IPS-18a (cell line): ENCODE results near the gene ABCC11.

Experiments used
- H3K27ac ChIP-seq: one replicate; pipeline ENCODE4 v1.5.1; 2013; ENCODE audit warnings: low read length
- H3K27me3 ChIP-seq: one replicate; pipeline ENCODE4 v1.6.1; 2013; ENCODE audit warnings: mild to moderate bottlenecking, low read length; ENCODE audit not compliant: control insufficient read depth, insufficient read depth
- H3K36me3 ChIP-seq: one replicate; pipeline ENCODE4 v1.6.1; 2013; ENCODE audit warnings: low read depth, low read length; ENCODE audit not compliant: control insufficient read depth
- H3K4me1 ChIP-seq: one replicate; pipeline ENCODE4 v1.6.1; 2013; ENCODE audit warnings: low read depth, low read length; ENCODE audit not compliant: control insufficient read depth
- H3K4me3 ChIP-seq: one replicate; pipeline ENCODE4 v1.5.1; 2013; ENCODE audit warnings: low read length
- H3K9ac ChIP-seq: one replicate; pipeline ENCODE4 v1.6.1; 2013; ENCODE audit warnings: mild to moderate bottlenecking, low read length, moderate library complexity
- H3K9me3 ChIP-seq: one replicate; pipeline ENCODE4 v1.6.1; 2013; ENCODE audit warnings: low read depth, low read length; ENCODE audit not compliant: control insufficient read depth

Gene ABCC11

GRCh38 chr16:48155926-48156789, 91.2 kb downstream of the ABCC11 start, which contains the start of gene ABCC12:
Gene ABCC12, minus strand, starts transcription at chr16:48155993. Its CDS starts 9,569 bp downstream, at chr16:48146424.
- no peaks in the 10 kb centered on the region for H3K4me1 ChIP-seq
- peaks cover 7% of the 10 kb centered on the region for H3K27me3 ChIP-seq
- H3K4me3 ChIP-seq, result no peak within 1 kb of the TSS
- no peaks in the 10 kb centered on the region for H3K9me3 ChIP-seq
- H3K36me3 ChIP-seq, result no peaks in the 10 kb centered on the region
- no peak within 1 kb of the TSS for H3K9ac ChIP-seq
- no peak within 1 kb of the TSS for H3K27ac ChIP-seq

- no peak overlapping the region for H3K9ac ChIP-seq
- H3K27me3 ChIP-seq, result peaks cover 7% of the 10 kb centered on the region
- H3K9me3 ChIP-seq, result no peaks in the 10 kb centered on the region
- H3K4me3 ChIP-seq, result no peak overlapping the region
- H3K36me3 ChIP-seq, result no peaks in the 10 kb centered on the region
- H3K4me1 ChIP-seq, result no peaks in the 10 kb centered on the region
- no peak overlapping the region for H3K27ac ChIP-seq
Measured at GRCh38 chr16:48153774-48154173, 93.6 kb downstream of the ABCC11 start.

- Histone ChIP-seq H3K4me1 (no peaks in the 10 kb centered on the region), H3K27me3 (peaks cover 7% of the 10 kb centered on the region), H3K36me3 (no peaks in the 10 kb centered on the region), H3K9ac (no peak overlapping the region), H3K27ac (no peak overlapping the region), H3K9me3 (no peaks in the 10 kb centered on the region), H3K4me3 (no peak overlapping the region)
Measured at GRCh38 chr16:48152226-48152625, 95.1 kb downstream of the ABCC11 start.

GRCh38 chr16:48150707-48151106, 96.6 kb downstream of the ABCC11 start:
- Histone ChIP-seq H3K9ac (no peak overlapping the region), H3K4me1 (no peaks in the 10 kb centered on the region), H3K4me3 (no peak overlapping the region), H3K9me3 (no peaks in the 10 kb centered on the region), H3K27ac (no peak overlapping the region), H3K36me3 (no peaks in the 10 kb centered on the region), H3K27me3 (no peaks in the 10 kb centered on the region)

DNA sequence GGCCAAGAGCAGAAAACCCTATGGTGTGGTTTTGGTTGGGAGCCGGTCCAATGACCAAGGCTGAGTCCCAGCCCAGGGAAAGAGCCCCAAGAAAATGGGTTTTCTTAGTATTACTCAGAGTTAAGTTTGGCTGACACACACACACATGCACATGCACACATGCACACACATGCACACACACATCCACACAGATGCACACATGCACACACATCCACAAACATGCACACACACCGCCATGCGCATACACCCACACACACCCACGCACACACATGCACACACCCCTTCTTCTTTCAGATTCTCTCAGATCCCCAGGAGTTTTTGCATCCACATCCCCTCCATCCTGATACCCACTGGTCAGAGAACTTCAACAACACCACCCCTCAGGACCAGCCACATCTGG, 100.6 kb downstream of the ABCC11 start:
- no peaks in the 10 kb centered on the region for H3K27me3 ChIP-seq
- no peak overlapping the region for H3K4me3 ChIP-seq
- H3K9me3 ChIP-seq, result no peaks in the 10 kb centered on the region
- no peak overlapping the region for H3K9ac ChIP-seq
- H3K36me3 ChIP-seq, result no peaks in the 10 kb centered on the region
- H3K4me1 ChIP-seq, result no peaks in the 10 kb centered on the region
- no peak overlapping the region for H3K27ac ChIP-seq

DNA sequence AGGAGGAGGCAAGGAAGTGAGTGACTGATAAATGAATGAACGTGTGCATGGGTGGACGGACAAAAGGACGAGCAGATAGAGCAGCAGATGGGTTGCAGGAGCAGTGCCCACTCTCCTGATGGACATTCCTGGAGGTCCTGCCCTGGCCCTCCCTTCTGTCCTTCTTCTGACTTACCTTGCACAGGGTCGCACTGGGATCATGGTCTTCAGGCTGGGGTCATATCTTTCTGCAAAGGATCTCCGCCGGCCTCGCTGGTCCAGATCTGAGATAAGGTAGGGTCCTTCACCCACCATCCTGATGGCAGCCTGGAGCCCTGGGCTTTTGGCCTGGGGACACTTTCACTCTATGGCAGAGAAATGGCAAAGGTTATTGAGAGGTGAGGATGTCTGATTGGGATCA, 101.2 kb downstream of the ABCC11 start:
- no peaks in the 10 kb centered on the region for H3K9me3 ChIP-seq
- H3K4me1 ChIP-seq, result no peaks in the 10 kb centered on the region
- H3K27me3 ChIP-seq, result no peaks in the 10 kb centered on the region
- no peaks in the 10 kb centered on the region for H3K36me3 ChIP-seq
- no peak overlapping the region for H3K4me3 ChIP-seq
- H3K27ac ChIP-seq, result no peak overlapping the region
- no peak overlapping the region for H3K9ac ChIP-seq

DNA sequence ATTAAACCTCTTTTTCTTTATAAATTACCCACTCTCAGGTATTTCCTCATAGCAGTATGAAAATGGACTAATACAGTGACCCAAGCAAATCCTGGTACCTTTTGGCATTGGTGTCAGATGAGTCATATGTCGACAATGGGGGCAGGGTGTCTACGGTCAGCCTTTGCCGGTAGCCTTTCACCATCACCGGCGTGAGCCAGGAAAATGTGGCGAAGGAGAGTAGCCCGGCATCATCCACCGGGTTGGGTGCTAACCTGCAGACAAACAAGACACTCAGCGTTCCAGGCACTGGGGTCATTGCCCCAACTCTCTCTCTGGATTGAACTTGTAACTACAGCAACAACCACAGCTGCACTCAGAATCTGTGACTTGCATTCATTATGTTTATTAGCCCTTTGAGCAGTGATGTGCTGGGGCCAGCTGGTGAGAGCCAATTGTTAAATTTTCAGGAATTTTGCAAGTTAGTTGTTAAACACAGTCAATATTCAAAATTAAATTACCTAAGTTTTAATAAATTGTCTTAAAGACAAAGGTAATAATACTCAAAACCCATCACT, 103.4 kb downstream of the ABCC11 start:
- Histone ChIP-seq H3K4me3 (no peak overlapping the region), H3K27ac (no peak overlapping the region), H3K9me3 (no peaks in the 10 kb centered on the region), H3K27me3 (no peaks in the 10 kb centered on the region), H3K9ac (no peak overlapping the region), H3K36me3 (no peaks in the 10 kb centered on the region), H3K4me1 (no peaks in the 10 kb centered on the region)

- Histone ChIP-seq H3K9me3 (no peaks in the 10 kb centered on the region), H3K36me3 (no peaks in the 10 kb centered on the region), H3K27ac (no peak overlapping the region), H3K4me3 (no peak overlapping the region), H3K27me3 (no peaks in the 10 kb centered on the region), H3K9ac (no peak overlapping the region), H3K4me1 (peaks cover 5% of the 10 kb centered on the region)
Measured at GRCh38 chr16:48140821-48141220, 106.5 kb downstream of the ABCC11 start.

DNA sequence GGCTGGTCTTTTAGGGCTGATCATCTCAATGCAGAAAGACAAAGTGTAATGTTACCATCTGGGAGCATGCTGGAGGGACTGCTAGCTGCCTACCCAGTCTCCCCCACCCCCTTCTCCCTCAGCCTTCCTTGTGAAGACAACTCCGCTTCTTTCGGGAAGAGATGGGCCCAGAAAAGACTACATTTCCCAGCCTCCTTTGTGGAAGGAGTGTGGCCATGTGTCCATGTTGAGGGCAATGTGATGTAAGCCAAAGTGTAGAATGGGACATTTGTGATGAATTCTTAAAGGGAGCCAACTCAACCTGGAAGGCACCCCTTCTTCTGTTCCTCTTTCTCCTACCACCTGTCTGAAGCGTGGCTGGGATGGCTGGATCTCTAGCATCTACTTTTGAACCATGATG, 107.8 kb downstream of the ABCC11 start:
- H3K27ac ChIP-seq, result no peak overlapping the region
- H3K9ac ChIP-seq, result no peak overlapping the region
- H3K9me3 ChIP-seq, result no peaks in the 10 kb centered on the region
- no peaks in the 10 kb centered on the region for H3K27me3 ChIP-seq
- H3K4me1 ChIP-seq, result peaks cover 5% of the 10 kb centered on the region
- no peak overlapping the region for H3K4me3 ChIP-seq
- no peaks in the 10 kb centered on the region for H3K36me3 ChIP-seq

DNA sequence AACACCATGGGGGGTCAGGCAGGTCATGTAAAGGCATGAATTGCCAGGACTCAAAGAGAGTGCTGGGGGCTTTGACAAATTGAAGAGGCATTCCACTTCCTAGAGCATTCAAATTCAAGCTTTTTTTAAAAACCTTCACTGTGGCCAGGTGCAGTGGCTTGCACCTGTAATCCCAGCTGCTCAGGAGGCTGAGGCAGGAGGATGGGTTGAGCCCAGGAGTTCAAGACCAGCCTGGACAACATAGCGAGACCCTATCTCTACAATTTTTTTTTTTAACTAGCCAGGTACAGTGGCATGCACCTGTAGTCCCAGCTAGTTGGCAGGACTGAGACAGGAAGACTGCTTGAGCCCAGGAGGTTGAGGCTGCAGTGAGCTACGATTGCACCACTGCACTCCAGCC, 108.8 kb downstream of the ABCC11 start:
- Histone ChIP-seq H3K9ac (no peak overlapping the region), H3K4me3 (no peak overlapping the region), H3K36me3 (no peaks in the 10 kb centered on the region), H3K9me3 (no peaks in the 10 kb centered on the region), H3K4me1 (peaks cover 5% of the 10 kb centered on the region), H3K27ac (no peak overlapping the region), H3K27me3 (no peaks in the 10 kb centered on the region)

DNA sequence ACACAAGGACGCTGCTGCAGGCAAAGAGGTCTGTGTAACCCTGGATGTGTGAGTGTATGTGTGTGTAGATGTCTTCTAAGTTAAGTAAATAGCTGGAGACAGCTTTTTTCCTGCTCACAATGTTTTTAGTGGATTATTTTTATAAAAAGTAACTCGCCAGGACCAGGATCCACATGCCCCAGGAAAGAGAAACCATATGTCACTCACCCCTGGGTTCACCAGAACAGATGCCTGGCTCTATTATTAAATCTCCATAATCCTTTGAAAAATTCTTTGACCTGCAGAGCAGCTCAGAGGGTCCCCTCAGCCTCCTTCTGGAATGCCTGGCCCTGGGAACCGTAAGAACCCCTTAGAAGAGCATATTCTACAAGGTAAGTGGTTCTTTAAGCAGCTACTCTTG, 109.5 kb downstream of the ABCC11 start:
- Histone ChIP-seq H3K9ac (no peak overlapping the region), H3K27me3 (no peaks in the 10 kb centered on the region), H3K4me3 (no peak overlapping the region), H3K9me3 (no peaks in the 10 kb centered on the region), H3K27ac (no peak overlapping the region), H3K4me1 (peaks cover 5% of the 10 kb centered on the region), H3K36me3 (no peaks in the 10 kb centered on the region)
